Endothelial cell (in vitro differentiated cells): ENCODE data around the gene CACNA2D3. TPM values are rescaled to one million over a fixed set of nuclear protein-coding genes. Genes with fewer than 3 reads are reported as not detected.

Source experiments
- DNase-seq: peaks from one replicate; pipeline ENCODE4 v3.0.0; 2021; ENCODE audit warnings: low spot score
- H3K27ac Mint-ChIP-seq: one replicate; pipeline ENCODE4 v1.8.0; 2021; ENCODE audit warnings: mixed read lengths, inconsistent platforms; ENCODE audit not compliant: unreplicated experiment
- H3K27me3 Mint-ChIP-seq: one replicate; pipeline ENCODE4 v1.8.0; 2021; ENCODE audit warnings: mild to moderate bottlenecking, moderate library complexity, mixed read lengths, inconsistent platforms; ENCODE audit not compliant: unreplicated experiment
- H3K36me3 Mint-ChIP-seq: one replicate; pipeline ENCODE4 v1.8.0; 2021; ENCODE audit warnings: mild to moderate bottlenecking, low read depth, mixed read lengths, inconsistent platforms; ENCODE audit not compliant: unreplicated experiment
- H3K4me1 Mint-ChIP-seq: one replicate; pipeline ENCODE4 v1.8.0; 2021; ENCODE audit warnings: mild to moderate bottlenecking, mixed read lengths, inconsistent platforms; ENCODE audit not compliant: unreplicated experiment
- H3K4me3 Mint-ChIP-seq: one replicate; pipeline ENCODE4 v1.8.0; 2021; ENCODE audit warnings: mild to moderate bottlenecking, mixed read lengths, inconsistent platforms; ENCODE audit not compliant: unreplicated experiment
- H3K9me3 Mint-ChIP-seq: one replicate; pipeline ENCODE4 v1.8.0; 2021; ENCODE audit warnings: mixed read lengths, inconsistent platforms; ENCODE audit not compliant: unreplicated experiment
- total RNA-seq: library from RNA; stranded (reverse); fragmentation: NEBNext Ultra II Directional; extraction: Animal tissue kit (Norgen Biotek cat#: 25700); gene quantifications from one replicate; pipeline ENCODE4 v1.2.1, GENCODE V29; 2021; ENCODE audit not compliant: unreplicated experiment
- TF ChIP-seq, protein P1 (sequence below): fragments of 200-600 bp; sonication (generic); IDR thresholded peaks from one replicate; pipeline ENCODE4 v1.5.0; 2021; ENCODE audit warnings: antibody characterized with exemption; ENCODE audit not compliant: unreplicated experiment

The CACNA2D3 gene
- total RNA-seq, 1 donor from 2014 or later = 0.46 TPM

DNA sequence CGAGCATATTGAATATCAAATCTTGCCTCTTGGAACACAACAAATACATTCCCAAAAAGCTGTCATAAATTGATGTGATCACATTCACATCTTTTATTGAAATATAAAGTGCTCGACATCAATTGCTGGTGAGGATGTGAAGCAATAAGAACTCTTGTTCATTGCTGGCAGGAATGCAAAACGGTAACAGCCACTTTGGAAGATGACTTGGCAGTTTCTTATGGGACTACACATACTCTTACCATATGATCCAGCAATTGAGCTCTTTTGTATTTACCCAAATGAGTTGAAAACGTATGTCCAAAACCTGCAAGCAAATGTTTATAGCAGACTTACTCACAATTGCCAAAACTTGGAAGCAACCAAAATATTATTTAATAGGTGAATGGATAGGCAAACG lies 234.9 kb downstream of the CACNA2D3 start:
- DNase-seq = no peak

DNA sequence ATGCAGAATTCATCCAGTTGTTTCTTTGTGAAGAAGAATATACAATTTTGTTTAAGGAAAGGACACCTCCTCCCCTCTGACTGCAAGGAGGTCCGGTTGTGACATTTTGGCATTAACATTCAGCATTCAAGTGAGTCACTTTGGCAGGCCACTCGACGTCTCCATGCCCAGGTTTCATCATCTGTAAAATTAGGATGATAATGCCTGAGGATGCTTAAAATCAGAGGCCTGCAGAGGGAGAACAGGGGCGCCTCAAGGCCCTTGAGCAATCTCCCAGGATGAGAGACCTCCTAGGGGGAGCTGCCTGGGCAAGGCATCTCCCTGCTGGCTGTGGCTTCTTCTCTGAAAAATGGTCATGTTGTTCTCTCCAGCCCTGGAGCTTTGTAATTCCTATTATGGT lies 236.0 kb downstream of the CACNA2D3 start:
- Mint-ChIP-seq H3K4me3 (no peak overlapping the region), H3K27me3 (no peaks in the 10 kb centered on the region), H3K27ac (no peak overlapping the region), H3K4me1 (no peaks in the 10 kb centered on the region), H3K9me3 (no peaks in the 10 kb centered on the region), H3K36me3 (no peaks in the 10 kb centered on the region)
- DNase-seq = no peak
- TF ChIP-seq, protein P1, sequence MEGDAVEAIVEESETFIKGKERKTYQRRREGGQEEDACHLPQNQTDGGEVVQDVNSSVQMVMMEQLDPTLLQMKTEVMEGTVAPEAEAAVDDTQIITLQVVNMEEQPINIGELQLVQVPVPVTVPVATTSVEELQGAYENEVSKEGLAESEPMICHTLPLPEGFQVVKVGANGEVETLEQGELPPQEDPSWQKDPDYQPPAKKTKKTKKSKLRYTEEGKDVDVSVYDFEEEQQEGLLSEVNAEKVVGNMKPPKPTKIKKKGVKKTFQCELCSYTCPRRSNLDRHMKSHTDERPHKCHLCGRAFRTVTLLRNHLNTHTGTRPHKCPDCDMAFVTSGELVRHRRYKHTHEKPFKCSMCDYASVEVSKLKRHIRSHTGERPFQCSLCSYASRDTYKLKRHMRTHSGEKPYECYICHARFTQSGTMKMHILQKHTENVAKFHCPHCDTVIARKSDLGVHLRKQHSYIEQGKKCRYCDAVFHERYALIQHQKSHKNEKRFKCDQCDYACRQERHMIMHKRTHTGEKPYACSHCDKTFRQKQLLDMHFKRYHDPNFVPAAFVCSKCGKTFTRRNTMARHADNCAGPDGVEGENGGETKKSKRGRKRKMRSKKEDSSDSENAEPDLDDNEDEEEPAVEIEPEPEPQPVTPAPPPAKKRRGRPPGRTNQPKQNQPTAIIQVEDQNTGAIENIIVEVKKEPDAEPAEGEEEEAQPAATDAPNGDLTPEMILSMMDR = no peak

More for the DNA sequence above, 234.9 kb downstream of the CACNA2D3 start:
- H3K4me3 Mint-ChIP-seq = no peak overlapping the region
- H3K27me3 Mint-ChIP-seq = no peaks in the 10 kb centered on the region
- H3K27ac Mint-ChIP-seq = no peak overlapping the region
- H3K4me1 Mint-ChIP-seq = no peaks in the 10 kb centered on the region
- H3K36me3 Mint-ChIP-seq = no peaks in the 10 kb centered on the region
- H3K9me3 Mint-ChIP-seq = no peaks in the 10 kb centered on the region
- TF ChIP-seq, protein P1 = no peak

DNA sequence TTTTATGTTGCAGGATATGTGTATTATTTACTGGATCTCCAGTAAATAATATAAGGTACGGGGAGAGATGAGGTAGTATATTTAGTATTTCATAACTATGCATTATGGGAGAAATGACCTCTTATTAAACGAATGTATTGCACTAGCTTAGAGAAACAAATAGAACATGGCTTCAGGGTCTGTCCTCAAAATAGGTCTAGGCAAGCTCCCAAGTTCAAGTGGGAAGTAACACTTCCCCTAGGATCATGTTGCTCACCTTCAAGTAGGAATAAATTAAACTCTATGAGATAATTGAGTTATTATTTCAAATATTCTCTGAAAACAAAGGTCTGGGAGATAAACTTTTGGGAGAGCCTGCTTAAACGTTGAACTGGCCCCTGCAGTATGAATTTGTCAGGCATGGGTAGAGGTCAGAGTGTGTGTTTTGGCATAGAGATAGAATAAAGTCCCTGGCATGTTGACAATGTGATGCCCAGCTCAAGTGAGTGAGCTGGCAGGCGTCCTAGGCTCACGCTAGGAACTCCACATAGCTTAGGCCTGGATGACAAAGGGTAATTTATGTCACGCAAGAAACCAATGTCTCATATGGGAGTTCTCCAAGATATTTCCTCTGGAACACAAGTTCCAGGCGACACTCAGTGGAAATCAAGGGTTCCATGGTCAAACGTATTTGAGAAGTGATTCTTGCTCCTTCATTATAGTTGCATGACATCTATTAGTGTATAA lies 236.8 kb downstream of the CACNA2D3 start:
- no peaks in the 10 kb centered on the region for H3K36me3 Mint-ChIP-seq
- no peak overlapping the region for H3K4me3 Mint-ChIP-seq
- TF ChIP-seq, protein P1 = no peak
- H3K9me3 Mint-ChIP-seq = no peaks in the 10 kb centered on the region
- no peaks in the 10 kb centered on the region for H3K27me3 Mint-ChIP-seq
- no peak overlapping the region for H3K27ac Mint-ChIP-seq
- H3K4me1 Mint-ChIP-seq = no peaks in the 10 kb centered on the region
- no peak for DNase-seq

DNA sequence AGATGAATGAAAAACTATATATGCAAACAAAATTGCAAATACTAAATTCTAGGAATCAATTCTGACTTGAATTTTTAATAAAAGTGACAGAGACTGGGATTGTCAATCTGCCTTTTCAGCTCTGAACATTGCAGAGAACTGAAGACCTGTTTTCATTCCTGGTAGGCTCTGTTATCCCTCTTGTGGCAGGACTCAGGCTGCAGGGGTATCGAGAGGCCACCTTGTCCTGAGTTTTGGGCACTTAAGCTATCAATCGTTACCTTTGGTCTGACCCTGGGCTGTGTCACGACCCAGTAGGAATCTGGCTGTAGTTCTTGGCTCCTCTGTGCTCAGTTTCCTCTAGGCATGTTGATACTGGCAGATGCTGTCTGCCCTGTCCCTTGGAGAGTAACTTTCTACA lies 238.0 kb downstream of the CACNA2D3 start:
- no peak for DNase-seq
- TF ChIP-seq, protein P1 = no peak
- H3K4me3 Mint-ChIP-seq = no peak overlapping the region
- H3K9me3 Mint-ChIP-seq = no peaks in the 10 kb centered on the region
- peaks cover 3% of the 10 kb centered on the region for H3K27me3 Mint-ChIP-seq
- H3K27ac Mint-ChIP-seq = no peak overlapping the region
- H3K36me3 Mint-ChIP-seq = no peaks in the 10 kb centered on the region
- H3K4me1 Mint-ChIP-seq = no peaks in the 10 kb centered on the region

DNA sequence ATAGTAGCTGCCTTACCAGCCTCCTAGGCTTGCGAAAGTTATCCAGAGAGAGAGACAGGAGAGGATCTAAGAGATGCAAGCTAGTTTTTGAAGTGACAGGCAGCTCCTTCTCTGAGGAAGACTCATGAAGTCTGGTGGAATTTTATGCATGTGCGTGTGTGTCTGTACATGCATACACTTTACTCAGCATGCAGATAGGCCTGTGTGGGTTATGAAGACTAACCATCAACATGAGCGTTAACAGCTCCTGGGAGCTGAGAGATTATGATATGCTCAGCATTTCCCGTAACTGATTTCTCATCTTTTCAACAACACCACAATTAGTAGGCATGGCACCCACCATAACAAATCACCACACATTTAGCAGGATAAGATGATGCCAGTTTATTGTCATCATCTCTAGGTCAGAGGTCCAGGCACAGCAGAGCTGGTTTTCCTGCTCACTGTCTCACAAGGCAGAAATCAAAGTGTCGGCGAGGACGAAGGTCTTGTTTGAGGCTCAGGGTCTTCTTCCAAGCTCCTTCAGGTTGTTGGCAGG lies 239.5 kb downstream of the CACNA2D3 start:
- H3K9me3 Mint-ChIP-seq = no peaks in the 10 kb centered on the region
- peaks cover 3% of the 10 kb centered on the region for H3K27me3 Mint-ChIP-seq
- TF ChIP-seq, protein P1 = no peak
- H3K4me1 Mint-ChIP-seq = no peaks in the 10 kb centered on the region
- H3K36me3 Mint-ChIP-seq = no peaks in the 10 kb centered on the region
- no peak overlapping the region for H3K27ac Mint-ChIP-seq
- DNase-seq = no peak
- H3K4me3 Mint-ChIP-seq = no peak overlapping the region
